ENCODE measurements around the gene FXYD3.

DNA sequence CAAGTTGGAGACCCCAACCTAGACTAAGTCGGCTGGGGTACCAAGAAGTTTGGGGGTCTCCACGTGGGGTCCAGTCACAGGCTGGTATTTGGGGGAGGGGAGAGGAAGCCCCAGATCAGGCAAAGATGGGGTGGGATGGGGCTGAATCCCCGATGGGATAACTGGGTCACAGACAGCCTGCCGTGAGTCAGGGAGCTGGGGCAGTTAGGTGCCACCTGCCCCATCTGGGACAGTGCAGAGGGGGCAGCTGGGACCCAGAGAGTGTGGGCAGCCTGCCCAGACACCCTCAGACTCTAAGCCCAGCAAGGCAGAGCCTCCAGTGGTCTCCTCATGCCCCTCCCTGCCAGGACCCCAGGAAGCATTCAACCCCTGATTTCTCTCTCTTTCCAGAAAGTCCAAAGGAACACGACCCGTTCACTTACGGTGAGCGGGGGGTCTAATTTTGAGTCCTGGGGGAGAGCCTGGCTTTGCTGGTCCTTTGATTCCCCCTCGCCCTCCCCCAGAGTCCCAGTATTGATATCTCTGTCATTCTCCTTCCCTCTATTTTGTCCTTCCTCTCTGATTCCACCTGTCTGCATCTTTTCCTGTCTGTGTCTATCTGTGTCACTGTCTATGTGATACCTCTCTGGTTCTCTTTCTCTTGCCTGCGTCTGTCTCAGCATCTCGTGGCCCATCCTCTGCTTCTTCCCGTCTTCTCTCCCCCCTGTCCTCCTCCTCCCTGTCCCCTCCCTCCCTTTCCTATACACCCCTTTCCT is 24.8 kb downstream of the FXYD3 start:
- no peak for TF ChIP-seq POLR2A (IDR thresholded peaks at IDR 0.05)
- TF ChIP-seq, protein P1, sequence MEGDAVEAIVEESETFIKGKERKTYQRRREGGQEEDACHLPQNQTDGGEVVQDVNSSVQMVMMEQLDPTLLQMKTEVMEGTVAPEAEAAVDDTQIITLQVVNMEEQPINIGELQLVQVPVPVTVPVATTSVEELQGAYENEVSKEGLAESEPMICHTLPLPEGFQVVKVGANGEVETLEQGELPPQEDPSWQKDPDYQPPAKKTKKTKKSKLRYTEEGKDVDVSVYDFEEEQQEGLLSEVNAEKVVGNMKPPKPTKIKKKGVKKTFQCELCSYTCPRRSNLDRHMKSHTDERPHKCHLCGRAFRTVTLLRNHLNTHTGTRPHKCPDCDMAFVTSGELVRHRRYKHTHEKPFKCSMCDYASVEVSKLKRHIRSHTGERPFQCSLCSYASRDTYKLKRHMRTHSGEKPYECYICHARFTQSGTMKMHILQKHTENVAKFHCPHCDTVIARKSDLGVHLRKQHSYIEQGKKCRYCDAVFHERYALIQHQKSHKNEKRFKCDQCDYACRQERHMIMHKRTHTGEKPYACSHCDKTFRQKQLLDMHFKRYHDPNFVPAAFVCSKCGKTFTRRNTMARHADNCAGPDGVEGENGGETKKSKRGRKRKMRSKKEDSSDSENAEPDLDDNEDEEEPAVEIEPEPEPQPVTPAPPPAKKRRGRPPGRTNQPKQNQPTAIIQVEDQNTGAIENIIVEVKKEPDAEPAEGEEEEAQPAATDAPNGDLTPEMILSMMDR (IDR thresholded peaks at IDR 0.05): no peak

All from prostate gland (tissue), 2 donors.